ENCODE data around the gene NPIPB6.

- no peak for TF ChIP-seq CTCF (IDR thresholded peaks at IDR 0.05)
- no peak for TF ChIP-seq POLR2A (IDR thresholded peaks at IDR 0.05)
Measured at GRCh38 chr16:28310796-28311195, 52.5 kb downstream of the NPIPB6 start.
